ENCODE data around the gene C13orf46.
A peak's percentile ranks its signal among the peaks of the same experiment; 100 is the strongest.
"Not testable (repeated sequence)": the region's sequence is repeated elsewhere in the genome, so short reads cannot be mapped to it uniquely, and the experiment has no call there.

The C13orf46 gene

GRCh38 chr13:113973218-113974164 is at the start of gene C13orf46:
Gene C13orf46, minus strand, starts transcription at chr13:113974076. Its CDS starts 79 bp downstream, at chr13:113973997.
- DNase-seq (ENCODE audit: low spot score): no peak
- POLR2A ChIA-PET (ENCODE audit: low non-redundant PET): no interaction called here
- TF ChIP-seq, protein P1, sequence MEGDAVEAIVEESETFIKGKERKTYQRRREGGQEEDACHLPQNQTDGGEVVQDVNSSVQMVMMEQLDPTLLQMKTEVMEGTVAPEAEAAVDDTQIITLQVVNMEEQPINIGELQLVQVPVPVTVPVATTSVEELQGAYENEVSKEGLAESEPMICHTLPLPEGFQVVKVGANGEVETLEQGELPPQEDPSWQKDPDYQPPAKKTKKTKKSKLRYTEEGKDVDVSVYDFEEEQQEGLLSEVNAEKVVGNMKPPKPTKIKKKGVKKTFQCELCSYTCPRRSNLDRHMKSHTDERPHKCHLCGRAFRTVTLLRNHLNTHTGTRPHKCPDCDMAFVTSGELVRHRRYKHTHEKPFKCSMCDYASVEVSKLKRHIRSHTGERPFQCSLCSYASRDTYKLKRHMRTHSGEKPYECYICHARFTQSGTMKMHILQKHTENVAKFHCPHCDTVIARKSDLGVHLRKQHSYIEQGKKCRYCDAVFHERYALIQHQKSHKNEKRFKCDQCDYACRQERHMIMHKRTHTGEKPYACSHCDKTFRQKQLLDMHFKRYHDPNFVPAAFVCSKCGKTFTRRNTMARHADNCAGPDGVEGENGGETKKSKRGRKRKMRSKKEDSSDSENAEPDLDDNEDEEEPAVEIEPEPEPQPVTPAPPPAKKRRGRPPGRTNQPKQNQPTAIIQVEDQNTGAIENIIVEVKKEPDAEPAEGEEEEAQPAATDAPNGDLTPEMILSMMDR (conservative IDR thresholded peaks at IDR 0.05; ENCODE audit: low read depth): no peak
- peak within 1 kb of the TSS; percentile 97 for H3K27ac ChIP-seq
- CTCF ChIA-PET: no interaction called here

- POLR2A ChIA-PET (ENCODE audit: low non-redundant PET): no interaction called here
- H3K27ac ChIP-seq: peak overlapping the region; percentile 29
- TF ChIP-seq, protein P1 (conservative IDR thresholded peaks at IDR 0.05; ENCODE audit: low read depth): no peak
- DNase-seq (ENCODE audit: low spot score): no peak
- CTCF ChIA-PET: no interaction called here
Measured at GRCh38 chr13:114022876-114023275, 49.0 kb upstream of the C13orf46 start.

DNA sequence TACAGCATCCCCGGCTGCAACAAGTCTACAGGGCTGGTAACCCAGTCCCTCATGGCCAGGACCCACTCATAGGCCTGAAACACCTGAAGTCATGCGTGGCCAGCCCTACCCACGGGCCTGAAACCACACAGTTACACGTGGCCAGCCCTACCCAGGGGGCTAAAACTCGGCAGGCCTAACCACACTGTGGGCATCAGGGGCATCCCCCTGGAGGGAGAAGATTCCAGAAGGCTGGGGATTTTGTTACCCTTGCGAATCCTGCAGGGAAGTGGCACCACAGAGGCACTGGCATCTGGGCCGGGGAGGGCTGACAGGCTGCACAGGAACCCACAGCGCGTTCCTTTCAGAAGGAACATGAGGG is 48.4 kb upstream of the C13orf46 start:
- H3K27ac ChIP-seq: peak overlapping the region; percentile 29
- ChIA-PET CTCF (no interaction called here), POLR2A (ENCODE audit: low non-redundant PET) (no interaction called here)
- TF ChIP-seq, protein P1 (conservative IDR thresholded peaks at IDR 0.05; ENCODE audit: low read depth): no peak
- no peak for DNase-seq (ENCODE audit: low spot score)

DNA sequence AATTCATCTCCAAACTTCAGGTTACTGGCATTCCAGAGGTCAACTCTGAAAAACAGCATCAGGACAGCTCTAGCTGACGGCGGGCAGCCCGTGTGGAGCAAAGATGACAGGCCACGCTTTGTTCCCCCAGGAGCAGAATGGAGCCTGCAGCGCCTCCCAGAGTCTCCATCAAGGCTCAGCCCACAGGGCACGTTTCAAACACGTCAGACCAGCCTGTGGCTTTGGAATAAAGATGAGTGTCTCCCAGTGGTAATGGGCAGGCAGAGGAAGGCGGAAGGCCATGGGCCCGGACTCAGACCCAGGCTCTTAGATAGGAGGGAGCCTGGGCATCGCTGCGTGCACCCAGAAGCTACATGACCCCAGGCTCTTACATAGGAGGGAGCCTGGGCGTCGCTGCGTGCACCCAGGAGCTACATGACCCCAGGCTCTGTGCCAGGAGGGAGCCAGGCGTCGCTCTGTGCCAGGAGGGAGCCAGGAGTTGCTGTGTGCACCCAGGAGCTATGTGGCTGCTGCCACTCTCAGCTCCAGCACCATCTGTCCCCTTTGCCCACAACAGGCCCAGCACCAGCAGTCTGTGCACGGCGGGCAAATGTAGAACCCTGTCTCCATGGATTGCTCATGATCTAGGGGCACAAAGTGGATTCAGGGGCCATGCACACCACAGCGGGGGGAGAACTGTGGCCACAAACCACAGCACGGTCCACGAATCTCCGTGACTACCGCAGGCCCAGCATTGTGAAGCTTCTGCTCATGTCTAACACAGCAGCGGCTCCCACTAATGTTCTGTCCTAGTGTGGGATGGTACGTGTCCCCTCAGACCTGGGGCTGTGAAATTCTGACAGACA is 47.8 kb upstream of the C13orf46 start:
- DNase-seq (ENCODE audit: low spot score): no peak
- POLR2A ChIA-PET (ENCODE audit: low non-redundant PET): no interaction called here
- TF ChIP-seq, protein P1 (conservative IDR thresholded peaks at IDR 0.05; ENCODE audit: low read depth): no peak
- H3K27ac ChIP-seq: peak overlapping the region; percentile 29
- CTCF ChIA-PET: no interaction called here

GRCh38 chr13:114020750-114021463 is 47.0 kb upstream of the C13orf46 start:
- peak overlapping the region; percentile 29 for H3K27ac ChIP-seq
- TF ChIP-seq, protein P1 (conservative IDR thresholded peaks at IDR 0.05; ENCODE audit: low read depth): no peak
- DNase-seq (ENCODE audit: low spot score): no peak
- POLR2A ChIA-PET (ENCODE audit: low non-redundant PET): no interaction called here
- CTCF ChIA-PET: no interaction called here

- DNase-seq (ENCODE audit: low spot score); CTCF ChIA-PET; POLR2A ChIA-PET (ENCODE audit: low non-redundant PET): not testable (repeated sequence)
- H3K27ac ChIP-seq: peak overlapping the region; percentile 29
Measured at GRCh38 chr13:114020134-114020533, 46.3 kb upstream of the C13orf46 start.

Data from RWPE1 (cell line).